H1 (cell line): ENCODE data around the gene CCDC127. TPM values are rescaled to one million over a fixed set of nuclear protein-coding genes. Genes with fewer than 3 reads are reported as not detected.

ENCODE experiments used
- EGR1 ChIP-seq: IDR thresholded peaks from 2 replicates; pipeline ENCODE4 v1.6.1; 2011; ENCODE audit warnings: low read depth, low read length, borderline replicate concordance
- HDAC2 ChIP-seq, 2 experiments: fragments of 300-600 bp in 1 of 2; sonication (generic) in 1 of 2; IDR thresholded peaks; 2 replicates each; pipeline ENCODE4 v1.6.1; 2011 to 2012; ENCODE audit warnings: low read depth in 2 of 2, low read length in 2 of 2, mild to moderate bottlenecking in 2 of 2, moderate library complexity in 2 of 2, borderline replicate concordance in 1 of 2, inconsistent platforms in 1 of 2
- HDAC6 ChIP-seq: IDR thresholded peaks from one replicate; pipeline ENCODE4 v1.7.1; 2012; ENCODE audit warnings: low read depth, mild to moderate bottlenecking, inconsistent platforms, low read length, moderate library complexity
- RFX5 ChIP-seq: IDR thresholded peaks from 2 replicates; pipeline ENCODE4 v1.6.1; 2011; ENCODE audit warnings: low read depth, low read length, improper control_type of control experiment, borderline replicate concordance
- polyA plus RNA-seq, 7 experiments: library from polyadenylated mRNA; depleted of rRNA in 3 of 7; stranded (reverse) in 5 of 7; unstranded in 2 of 7; fragments of >200 nt in 5 of 7; fragments of 200-250 nt in 2 of 7; gene quantifications; 1 replicate in 5 of 7; 2 replicates in 1 of 7; 4 replicates in 1 of 7; pipeline versions ENCODE4 v1.2.1 to v1.2.3, GENCODE V29; 2011 to 2013; ENCODE audit warnings: missing spikeins in 2 of 7, mixed read lengths in 2 of 7
- total RNA-seq: library from RNA; stranded (reverse); fragmentation: NEBNext Ultra II Directional; extraction: Animal tissue kit (Norgen Biotek cat#: 25700); gene quantifications from 2 replicates; pipeline ENCODE4 v1.2.1, GENCODE V29; 2021
- TF ChIP-seq, protein P1 (sequence below): fragments of 300-600 bp; sonication (generic); IDR thresholded peaks from 2 replicates; pipeline ENCODE4 v1.7.1; 2012; ENCODE audit warnings: low read length, moderate library complexity, mild to moderate bottlenecking, inconsistent platforms; ENCODE audit not compliant: insufficient replicate concordance
- TF ChIP-seq, protein P2 (sequence below): IDR thresholded peaks from 2 replicates; pipeline ENCODE4 v1.6.1; 2012; ENCODE audit warnings: low read length, inconsistent platforms
- TF ChIP-seq, protein P3 (sequence below): IDR thresholded peaks from 2 replicates; pipeline ENCODE4 v1.6.1; 2011; ENCODE audit warnings: low read depth, mild to moderate bottlenecking, low read length; ENCODE audit not compliant: insufficient read depth

The CCDC127 gene
- total and polyA plus RNA-seq, 2 of the 8 experiments (the other 6 are each of a cell fraction or from before 2014, with no cell fraction given), result 2.9 to 8.0 TPM

DNA sequence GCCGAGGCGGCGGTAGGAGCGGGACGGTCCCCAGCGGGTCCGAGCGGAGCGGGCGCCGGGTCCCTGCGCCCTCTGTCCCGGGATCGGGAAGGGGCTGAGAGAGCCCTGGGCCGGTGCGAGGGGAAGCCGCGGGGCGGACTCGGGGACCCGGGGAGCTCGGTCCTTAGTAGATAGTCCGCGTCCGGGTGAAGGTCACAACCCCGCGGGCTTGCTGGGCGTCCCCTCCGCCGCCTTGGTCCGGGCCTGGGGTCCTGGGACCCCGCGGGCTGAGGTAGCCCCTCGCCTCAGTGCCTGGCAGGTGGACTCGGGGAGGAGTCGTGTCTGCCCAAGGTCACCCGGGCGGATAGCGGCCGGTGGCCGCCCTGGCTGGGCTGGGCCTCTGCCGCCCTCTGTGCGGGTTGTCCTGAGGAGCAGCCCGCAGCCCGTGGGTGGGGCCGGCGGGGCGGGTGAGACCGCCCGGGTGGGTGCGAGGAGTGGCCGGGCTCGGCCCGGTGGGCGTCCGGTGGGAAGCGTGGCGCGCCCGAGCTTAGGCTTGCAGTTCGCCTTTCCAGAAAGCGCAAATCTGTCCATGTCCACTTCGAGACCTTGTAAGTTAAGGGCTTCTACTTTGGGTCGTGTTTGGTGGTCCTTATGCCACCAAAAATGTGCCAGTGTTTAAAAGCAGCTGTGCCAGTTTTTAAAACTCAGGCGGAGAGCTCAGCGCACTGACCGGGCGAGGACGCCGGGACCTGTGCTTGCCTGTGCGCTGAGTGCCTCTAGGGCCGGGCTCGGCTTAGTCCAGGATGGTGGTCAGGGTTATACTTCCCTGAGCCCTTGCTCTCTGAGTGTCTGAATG is 721 bp upstream of the CCDC127 start (continued):
- TF ChIP-seq, protein P1, sequence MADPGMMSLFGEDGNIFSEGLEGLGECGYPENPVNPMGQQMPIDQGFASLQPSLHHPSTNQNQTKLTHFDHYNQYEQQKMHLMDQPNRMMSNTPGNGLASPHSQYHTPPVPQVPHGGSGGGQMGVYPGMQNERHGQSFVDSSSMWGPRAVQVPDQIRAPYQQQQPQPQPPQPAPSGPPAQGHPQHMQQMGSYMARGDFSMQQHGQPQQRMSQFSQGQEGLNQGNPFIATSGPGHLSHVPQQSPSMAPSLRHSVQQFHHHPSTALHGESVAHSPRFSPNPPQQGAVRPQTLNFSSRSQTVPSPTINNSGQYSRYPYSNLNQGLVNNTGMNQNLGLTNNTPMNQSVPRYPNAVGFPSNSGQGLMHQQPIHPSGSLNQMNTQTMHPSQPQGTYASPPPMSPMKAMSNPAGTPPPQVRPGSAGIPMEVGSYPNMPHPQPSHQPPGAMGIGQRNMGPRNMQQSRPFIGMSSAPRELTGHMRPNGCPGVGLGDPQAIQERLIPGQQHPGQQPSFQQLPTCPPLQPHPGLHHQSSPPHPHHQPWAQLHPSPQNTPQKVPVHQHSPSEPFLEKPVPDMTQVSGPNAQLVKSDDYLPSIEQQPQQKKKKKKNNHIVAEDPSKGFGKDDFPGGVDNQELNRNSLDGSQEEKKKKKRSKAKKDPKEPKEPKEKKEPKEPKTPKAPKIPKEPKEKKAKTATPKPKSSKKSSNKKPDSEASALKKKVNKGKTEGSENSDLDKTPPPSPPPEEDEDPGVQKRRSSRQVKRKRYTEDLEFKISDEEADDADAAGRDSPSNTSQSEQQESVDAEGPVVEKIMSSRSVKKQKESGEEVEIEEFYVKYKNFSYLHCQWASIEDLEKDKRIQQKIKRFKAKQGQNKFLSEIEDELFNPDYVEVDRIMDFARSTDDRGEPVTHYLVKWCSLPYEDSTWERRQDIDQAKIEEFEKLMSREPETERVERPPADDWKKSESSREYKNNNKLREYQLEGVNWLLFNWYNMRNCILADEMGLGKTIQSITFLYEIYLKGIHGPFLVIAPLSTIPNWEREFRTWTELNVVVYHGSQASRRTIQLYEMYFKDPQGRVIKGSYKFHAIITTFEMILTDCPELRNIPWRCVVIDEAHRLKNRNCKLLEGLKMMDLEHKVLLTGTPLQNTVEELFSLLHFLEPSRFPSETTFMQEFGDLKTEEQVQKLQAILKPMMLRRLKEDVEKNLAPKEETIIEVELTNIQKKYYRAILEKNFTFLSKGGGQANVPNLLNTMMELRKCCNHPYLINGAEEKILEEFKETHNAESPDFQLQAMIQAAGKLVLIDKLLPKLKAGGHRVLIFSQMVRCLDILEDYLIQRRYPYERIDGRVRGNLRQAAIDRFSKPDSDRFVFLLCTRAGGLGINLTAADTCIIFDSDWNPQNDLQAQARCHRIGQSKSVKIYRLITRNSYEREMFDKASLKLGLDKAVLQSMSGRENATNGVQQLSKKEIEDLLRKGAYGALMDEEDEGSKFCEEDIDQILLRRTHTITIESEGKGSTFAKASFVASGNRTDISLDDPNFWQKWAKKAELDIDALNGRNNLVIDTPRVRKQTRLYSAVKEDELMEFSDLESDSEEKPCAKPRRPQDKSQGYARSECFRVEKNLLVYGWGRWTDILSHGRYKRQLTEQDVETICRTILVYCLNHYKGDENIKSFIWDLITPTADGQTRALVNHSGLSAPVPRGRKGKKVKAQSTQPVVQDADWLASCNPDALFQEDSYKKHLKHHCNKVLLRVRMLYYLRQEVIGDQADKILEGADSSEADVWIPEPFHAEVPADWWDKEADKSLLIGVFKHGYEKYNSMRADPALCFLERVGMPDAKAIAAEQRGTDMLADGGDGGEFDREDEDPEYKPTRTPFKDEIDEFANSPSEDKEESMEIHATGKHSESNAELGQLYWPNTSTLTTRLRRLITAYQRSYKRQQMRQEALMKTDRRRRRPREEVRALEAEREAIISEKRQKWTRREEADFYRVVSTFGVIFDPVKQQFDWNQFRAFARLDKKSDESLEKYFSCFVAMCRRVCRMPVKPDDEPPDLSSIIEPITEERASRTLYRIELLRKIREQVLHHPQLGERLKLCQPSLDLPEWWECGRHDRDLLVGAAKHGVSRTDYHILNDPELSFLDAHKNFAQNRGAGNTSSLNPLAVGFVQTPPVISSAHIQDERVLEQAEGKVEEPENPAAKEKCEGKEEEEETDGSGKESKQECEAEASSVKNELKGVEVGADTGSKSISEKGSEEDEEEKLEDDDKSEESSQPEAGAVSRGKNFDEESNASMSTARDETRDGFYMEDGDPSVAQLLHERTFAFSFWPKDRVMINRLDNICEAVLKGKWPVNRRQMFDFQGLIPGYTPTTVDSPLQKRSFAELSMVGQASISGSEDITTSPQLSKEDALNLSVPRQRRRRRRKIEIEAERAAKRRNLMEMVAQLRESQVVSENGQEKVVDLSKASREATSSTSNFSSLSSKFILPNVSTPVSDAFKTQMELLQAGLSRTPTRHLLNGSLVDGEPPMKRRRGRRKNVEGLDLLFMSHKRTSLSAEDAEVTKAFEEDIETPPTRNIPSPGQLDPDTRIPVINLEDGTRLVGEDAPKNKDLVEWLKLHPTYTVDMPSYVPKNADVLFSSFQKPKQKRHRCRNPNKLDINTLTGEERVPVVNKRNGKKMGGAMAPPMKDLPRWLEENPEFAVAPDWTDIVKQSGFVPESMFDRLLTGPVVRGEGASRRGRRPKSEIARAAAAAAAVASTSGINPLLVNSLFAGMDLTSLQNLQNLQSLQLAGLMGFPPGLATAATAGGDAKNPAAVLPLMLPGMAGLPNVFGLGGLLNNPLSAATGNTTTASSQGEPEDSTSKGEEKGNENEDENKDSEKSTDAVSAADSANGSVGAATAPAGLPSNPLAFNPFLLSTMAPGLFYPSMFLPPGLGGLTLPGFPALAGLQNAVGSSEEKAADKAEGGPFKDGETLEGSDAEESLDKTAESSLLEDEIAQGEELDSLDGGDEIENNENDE, result no peak
- TF ChIP-seq, protein P2, sequence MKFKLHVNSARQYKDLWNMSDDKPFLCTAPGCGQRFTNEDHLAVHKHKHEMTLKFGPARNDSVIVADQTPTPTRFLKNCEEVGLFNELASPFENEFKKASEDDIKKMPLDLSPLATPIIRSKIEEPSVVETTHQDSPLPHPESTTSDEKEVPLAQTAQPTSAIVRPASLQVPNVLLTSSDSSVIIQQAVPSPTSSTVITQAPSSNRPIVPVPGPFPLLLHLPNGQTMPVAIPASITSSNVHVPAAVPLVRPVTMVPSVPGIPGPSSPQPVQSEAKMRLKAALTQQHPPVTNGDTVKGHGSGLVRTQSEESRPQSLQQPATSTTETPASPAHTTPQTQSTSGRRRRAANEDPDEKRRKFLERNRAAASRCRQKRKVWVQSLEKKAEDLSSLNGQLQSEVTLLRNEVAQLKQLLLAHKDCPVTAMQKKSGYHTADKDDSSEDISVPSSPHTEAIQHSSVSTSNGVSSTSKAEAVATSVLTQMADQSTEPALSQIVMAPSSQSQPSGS, result no peak
- TF ChIP-seq HDAC2 (IDR thresholded peaks at IDR 0.05; ENCODE audit: borderline replicate concordance in 1 of 2, low read depth in 2 of 2, low read length in 2 of 2), result no peak
- no peak for TF ChIP-seq HDAC6
- TF ChIP-seq RFX5, result no peak
- no peak for TF ChIP-seq EGR1
- TF ChIP-seq, protein P3, sequence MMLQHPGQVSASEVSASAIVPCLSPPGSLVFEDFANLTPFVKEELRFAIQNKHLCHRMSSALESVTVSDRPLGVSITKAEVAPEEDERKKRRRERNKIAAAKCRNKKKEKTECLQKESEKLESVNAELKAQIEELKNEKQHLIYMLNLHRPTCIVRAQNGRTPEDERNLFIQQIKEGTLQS, result no peak
